ENCODE data around the gene CR1L.

- no peak for TF ChIP-seq EZH2 (IDR thresholded peaks at IDR 0.05; ENCODE audit: borderline replicate concordance, low read depth, low read length, severe bottlenecking)
- no peak for TF ChIP-seq POLR2A (IDR thresholded peaks at IDR 0.05; ENCODE audit: low read depth, low read length)
- TF ChIP-seq, protein P1, sequence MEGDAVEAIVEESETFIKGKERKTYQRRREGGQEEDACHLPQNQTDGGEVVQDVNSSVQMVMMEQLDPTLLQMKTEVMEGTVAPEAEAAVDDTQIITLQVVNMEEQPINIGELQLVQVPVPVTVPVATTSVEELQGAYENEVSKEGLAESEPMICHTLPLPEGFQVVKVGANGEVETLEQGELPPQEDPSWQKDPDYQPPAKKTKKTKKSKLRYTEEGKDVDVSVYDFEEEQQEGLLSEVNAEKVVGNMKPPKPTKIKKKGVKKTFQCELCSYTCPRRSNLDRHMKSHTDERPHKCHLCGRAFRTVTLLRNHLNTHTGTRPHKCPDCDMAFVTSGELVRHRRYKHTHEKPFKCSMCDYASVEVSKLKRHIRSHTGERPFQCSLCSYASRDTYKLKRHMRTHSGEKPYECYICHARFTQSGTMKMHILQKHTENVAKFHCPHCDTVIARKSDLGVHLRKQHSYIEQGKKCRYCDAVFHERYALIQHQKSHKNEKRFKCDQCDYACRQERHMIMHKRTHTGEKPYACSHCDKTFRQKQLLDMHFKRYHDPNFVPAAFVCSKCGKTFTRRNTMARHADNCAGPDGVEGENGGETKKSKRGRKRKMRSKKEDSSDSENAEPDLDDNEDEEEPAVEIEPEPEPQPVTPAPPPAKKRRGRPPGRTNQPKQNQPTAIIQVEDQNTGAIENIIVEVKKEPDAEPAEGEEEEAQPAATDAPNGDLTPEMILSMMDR (IDR thresholded peaks at IDR 0.05; ENCODE audit: extremely low read depth in 1 of 2, insufficient read depth in 1 of 2, low read depth in 1 of 2, low read length in 2 of 2): no peak
- no peak for TF ChIP-seq POLR2AphosphoS5 (IDR thresholded peaks at IDR 0.05; ENCODE audit: insufficient read depth, low read depth, low read length)
- TF ChIP-seq GATA2 (IDR thresholded peaks at IDR 0.05; ENCODE audit: insufficient read depth, insufficient read length, low read depth, low read length): no peak
Measured at GRCh38 chr1:207711285-207711684, 66.4 kb downstream of the CR1L start.

All from endothelial cell of umbilical vein (primary cell).